Fibroblast of skin of abdomen (primary cell): ENCODE data around the gene ALDH4A1. TPM values are rescaled to one million over a fixed set of nuclear protein-coding genes. Genes with fewer than 3 reads are reported as not detected.
A peak's percentile ranks its signal among the peaks of the same experiment; 100 is the strongest.

ENCODE experiments used
- DNase-seq: peaks from one replicate; pipeline ENCODE4 v3.0.0-alpha.2; 2013
- polyA plus RNA-seq, 2 experiments: library from polyadenylated mRNA; unstranded; fragments of 120-200 nt; gene quantifications; one replicate each; pipeline ENCODE4 v1.2.1, GENCODE V29; 2013; ENCODE audit not compliant: insufficient read length in 2 of 2

The ALDH4A1 gene
- 13.4 TPM for polyA plus RNA-seq (2013, experiment 1 of 2; ENCODE audit: insufficient read length)
- polyA plus RNA-seq (2013, experiment 2 of 2; ENCODE audit: insufficient read length), result 14.0 TPM

DNA sequence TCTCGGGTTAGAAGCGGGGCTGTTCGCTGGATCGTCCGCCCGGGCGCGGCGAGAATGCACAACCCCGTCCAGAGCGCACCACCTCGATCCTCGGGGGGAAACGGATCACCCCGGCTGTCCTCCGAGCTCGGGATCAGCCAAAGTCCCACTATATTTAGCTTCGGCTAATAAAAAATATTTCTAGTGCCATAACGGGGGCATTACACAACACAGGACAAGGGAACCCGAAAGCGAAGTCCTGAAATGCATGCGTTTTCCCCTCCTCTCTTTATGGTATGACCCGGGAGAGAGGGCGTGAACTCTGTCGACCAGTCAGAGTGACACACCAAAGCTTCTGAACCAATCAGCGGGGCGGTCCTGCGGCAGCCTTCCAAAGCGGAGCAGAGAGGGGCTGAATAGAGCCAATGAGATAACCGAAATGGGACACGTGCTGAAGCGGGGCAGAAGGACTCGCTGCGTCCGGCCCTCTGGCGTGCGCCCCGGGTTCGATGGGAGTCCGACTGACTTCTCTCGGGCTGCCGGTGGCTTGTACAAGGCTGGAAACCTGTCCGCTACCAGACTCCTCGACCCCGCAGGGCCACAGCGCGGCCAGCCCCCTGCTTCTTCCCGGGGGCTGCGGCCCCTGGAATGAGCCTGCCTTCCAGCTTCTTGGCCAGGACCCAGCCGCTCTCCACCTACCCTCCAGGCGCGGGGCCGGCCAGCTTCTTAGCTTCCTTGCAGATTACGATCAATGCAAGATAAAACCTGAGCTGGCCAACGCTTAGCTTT lies at the start of gene ALDH4A1:
ALDH4A1 (minus strand) TSS at position 33 of the 768 bp plus-strand sequence; CDS start at position 1, 32 bp downstream.
- peak; percentile 99 for DNase-seq

DNA sequence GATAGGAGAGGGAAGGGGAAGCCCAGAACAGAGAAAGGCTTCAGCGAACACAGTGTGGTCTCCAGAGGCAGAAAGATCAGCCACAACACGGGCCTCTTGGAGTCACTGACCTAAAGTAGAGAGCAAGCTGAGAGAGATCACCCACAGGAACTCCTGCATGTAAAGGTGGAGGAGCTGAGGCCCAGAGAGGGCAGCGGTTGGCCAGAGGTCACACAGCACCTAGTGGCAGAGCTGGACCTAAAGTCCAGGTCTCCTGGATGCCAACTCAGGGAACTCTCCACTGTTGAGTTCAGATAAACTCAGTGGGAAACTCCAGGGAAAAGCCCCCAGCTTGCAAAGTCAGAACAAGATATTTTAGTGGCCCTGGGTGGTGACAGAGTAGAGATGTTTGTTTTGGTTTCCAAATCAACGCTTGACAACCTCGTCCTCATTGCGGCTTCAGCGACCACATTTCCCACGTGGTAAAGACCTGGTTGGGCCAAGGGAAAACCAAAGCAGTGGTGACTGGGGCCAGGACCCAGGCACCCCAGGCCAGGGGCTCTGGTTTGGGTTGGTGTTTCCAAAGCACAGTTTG lies 49.5 kb upstream of the ALDH4A1 start:
- DNase-seq, result no peak

DNA sequence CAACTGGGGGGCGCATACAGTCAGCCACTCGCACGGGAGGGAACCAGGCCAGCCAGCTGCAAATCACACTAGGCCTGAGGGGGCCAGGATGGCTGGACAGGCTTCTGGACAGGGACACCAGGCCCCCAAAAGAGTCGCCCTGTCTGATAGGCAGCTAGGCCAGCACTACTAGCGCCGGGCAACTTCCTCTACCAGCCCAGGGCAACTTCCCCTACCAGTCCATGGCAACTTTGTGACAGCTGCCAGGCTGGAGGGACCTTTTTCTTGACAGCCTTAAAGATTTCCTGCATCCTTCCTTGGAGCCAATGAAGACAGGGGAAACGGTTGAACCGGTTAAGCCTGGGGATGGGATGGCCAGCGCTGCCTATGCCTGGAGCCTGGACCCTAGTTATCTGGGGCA lies 49.1 kb upstream of the ALDH4A1 start:
- DNase-seq, result no peak

GRCh38 chr1:18950401-18951026 lies 48.2 kb upstream of the ALDH4A1 start:
- no peak for DNase-seq

DNA sequence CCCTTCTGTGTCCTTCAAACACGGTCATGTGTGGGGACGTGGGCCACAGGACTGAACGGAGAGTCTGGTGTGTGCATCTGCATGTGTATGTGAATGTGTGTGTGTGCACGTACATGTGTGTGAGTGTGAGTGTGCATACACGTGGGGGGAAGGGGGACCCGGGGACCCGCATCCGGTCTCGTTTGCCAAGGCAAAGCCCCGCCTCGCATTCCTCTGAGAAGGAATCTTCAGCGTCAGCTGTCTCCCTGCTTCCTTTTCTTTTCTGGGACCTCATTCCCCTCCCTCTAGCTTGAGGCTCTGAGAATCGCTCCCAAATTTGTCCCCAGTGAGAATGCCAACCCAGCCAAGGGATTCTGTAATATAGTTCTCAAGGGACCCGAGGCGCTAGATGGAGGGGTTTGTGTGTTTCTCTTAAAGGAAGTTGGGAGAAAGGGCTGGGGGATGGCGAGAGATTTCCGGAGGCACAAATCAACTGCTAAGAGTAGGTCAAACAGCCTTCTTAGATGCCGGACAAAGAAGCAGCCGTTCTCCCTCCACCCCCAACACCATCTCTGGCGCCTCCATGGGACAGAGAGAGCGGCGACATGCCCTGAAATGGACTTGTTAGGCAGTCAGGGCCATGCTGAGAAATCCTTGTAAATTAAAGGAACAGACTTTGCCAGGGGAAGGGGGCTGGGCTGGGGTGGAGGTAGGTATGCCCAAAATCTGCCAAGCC lies 47.5 kb upstream of the ALDH4A1 start:
- peak; percentile 87 for DNase-seq

GRCh38 chr1:18948913-18949685 lies 46.7 kb upstream of the ALDH4A1 start:
- DNase-seq, result peak; percentile 88

DNA sequence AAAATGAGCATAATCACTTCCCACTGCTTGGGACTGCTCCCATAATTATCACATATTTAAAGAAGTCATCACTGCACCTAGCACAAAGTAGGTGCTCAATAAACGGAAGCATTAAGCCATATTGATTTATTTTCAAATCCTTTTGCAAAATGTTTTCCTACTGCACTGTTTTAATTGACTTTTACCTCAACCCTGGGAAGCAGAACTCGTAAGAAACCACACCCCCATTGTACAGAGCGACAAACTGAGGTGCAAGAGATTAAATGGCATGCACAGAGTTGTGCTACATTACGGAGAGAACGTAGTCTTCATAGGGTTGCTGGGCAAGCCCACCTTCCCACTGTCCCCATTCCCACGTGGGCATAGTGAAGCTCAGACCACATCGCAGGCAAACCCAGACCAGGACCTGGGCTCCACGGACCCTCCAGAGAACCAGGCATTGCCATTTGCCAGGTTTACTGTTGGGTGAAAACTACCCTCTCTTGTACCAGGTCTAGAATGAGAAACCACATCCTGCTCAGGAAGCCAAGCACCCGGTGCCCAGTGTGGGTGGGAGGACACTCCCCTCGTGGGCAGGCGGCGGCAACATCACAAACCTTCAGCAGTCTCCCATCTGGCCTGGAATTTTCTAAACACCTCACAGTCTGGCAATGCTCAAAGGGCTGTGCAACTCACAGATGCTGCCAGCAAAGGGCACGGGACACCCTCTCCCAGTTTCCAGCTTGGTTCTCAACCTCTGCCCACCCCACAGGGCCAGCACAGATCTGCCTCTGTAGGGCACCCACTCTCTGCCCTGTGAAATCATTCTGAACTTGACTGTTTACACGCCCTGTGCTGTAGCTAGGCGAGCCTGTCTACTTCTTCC lies 45.9 kb upstream of the ALDH4A1 start:
- DNase-seq, result peak; percentile 51

DNA sequence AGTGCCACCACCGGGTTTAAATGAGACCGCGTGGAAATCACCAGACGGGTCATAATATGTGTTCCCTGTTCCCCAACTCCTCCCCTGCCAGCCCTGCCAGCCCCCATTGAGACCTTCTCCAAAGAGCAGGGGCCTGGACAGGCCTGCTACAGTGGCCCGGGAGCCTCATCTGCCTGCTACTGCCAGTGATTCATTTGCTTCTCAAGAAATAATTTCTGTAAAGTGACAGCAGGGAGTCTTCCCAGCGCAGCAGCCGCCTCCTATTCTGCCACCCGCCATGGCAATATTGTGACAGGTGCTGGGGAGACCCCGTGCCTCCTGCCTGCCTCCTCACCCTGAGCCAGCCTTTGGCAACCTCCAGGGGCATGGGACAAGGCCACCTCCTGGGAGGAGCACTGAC lies 45.2 kb upstream of the ALDH4A1 start:
- DNase-seq, result no peak

GRCh38 chr1:18946550-18947381 lies 44.4 kb upstream of the ALDH4A1 start:
- DNase-seq, result no peak

DNA sequence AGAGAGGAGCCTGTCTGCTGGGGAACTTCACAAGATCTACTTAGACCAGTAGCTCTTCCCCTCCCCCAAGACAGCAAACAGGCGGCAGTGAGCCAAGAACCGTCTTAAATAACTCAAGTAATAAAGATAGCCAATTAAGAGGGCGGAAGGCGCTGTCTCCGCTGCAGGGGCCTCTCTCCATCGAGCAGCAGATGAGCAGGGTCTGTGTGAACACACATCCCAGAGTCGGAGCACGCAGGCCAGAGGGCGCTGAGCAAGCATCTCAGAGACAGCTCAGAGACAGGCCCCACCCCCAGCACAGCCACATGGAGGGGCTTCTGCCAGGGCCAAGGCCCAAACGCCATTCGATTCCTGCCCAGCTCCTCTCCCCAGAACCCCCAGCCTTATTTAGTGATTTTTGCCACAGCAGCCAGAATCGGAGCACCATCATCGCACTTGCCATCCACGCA lies 43.1 kb upstream of the ALDH4A1 start:
- peak; percentile 93 for DNase-seq

DNA sequence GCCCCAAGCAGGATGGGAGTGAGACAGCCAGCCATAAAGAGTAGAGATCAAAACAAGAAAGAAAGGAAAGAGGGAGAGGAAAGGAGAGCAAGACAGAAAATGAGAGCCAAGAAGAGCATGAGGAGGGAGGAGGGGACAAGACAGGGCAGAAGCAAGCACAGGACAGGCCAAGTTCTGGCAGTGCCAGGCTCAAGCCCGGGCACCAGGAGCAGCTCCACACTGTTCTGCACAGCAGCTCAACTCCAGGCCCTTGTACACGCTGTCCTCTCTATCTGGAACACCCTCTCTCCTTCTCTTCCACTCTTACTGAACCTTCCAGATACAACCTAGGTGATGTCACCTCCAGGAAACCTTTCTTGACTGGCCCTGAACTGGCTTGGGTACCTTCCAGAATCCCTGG lies 42.5 kb upstream of the ALDH4A1 start:
- DNase-seq, result no peak

DNA sequence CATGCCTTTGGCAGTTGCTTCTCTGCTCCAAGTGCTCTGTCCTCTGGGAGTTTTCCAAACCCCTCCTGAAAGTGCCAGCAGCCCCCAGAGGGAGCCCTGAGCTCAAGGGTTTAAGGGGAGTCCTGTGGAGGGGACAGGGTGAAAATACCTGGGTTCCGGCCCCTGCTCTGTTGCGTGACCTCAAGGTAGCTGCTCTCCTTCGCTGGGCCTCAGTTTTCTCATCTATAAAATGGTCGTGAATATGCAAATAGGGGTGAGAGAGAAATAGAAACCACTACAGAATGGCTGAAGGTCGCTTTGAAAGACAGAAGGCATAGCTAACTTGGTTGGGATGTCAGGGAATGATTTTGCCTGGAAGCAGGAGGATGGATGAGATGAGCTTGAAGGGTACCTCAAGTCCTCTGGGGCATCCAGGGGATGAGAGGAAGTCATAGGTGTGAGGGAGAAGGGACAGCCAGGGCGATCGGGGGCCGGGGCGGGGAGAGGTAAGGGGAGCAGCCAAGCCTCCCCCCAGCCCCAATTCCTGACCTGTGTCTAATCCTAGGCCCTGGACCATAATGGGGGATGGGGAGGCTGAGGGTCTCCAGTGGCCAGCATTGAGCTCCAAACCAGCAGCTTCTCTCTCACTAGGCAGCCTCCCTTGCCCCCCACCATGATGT lies 41.7 kb upstream of the ALDH4A1 start:
- no peak for DNase-seq

DNA sequence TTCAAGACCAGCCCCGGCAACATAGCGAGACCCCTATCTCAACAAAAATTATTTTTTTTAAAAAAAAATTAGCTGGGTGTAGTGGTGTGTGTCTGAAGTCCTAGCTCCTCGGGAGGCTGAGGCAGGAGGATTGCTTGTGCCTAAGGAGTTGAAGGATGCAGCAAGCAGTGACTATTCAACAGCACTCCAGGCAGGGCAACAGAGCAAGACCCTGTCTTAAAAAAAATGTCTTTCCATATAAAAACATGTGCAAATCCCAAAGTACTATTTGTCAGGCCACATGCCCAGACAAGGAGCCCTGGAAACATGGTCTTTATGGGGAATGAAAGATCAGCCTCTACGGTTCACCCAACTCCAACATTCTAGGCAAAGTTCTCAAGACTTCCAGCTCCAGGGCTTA lies 40.8 kb upstream of the ALDH4A1 start:
- no peak for DNase-seq

DNA sequence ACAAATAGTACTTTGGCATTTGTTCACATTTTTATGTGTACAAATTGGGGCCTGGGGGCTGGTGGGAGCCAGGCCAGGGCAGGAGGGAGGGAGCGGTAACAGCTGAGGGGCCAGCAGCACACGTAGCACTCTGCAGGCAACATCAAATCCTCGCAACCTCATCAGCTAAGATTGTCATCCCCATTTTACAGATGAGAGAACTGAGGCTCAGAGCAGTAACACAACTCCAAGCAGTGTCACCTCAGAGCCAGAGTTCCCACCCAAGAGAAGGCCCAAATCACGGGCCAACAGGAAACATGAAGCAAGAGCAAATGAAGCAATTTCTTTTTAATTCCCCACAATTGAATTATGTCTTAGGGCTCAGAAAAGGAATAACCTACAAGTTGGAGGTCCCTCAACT lies 40.0 kb upstream of the ALDH4A1 start:
- no peak for DNase-seq

DNA sequence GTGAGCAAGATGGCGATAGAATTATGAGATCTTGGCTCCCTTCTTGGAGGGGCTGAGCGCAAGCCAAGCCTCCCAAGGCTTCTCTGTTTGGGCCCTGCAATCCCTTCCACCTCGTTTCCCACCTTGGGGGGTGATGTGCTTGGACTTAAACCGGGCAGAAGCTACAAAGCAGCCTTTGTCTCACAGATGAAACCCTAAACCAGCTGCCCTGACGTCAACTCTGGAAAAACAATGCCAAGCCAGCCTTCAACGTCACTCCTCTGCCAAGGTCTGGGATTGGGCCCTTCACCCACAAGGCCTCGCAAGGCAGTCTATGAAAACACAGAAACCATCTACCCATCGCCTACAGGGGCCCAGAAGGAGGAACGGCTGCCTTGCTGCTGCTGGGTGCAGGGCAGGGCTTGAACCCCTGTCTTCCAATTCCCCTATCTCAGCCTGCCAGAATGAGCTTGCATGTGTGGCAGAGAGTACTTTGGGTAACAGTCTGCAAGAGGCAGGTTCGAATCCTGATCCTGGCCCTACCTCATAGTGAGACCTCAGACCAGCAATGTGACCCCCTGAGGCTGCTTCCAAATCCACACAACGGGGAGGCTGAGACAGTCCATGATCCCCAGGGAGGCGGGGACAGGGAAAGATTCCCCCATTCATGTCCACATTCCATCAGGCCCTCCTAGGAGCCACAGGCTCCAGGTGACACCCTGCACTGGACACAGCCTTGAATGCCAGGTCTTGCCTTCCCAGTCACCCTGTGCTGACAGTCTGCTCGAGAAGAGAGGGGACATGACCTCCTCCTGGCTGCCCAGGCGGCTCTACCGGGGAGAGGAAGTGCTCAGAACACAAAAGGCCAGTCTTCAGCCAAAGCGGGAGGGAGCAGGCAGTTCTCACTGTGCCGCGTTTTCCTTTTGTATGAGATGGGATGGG lies 39.1 kb upstream of the ALDH4A1 start:
- peak; percentile 65 for DNase-seq

GRCh38 chr1:18940303-18941020 lies 38.1 kb upstream of the ALDH4A1 start:
- peak; percentile 44 for DNase-seq

GRCh38 chr1:18939398-18940302 lies 37.3 kb upstream of the ALDH4A1 start:
- peak; percentile 58 for DNase-seq
